ENCODE data around the gene POLR2B. TPM values are rescaled to one million over a fixed set of nuclear protein-coding genes. Genes with fewer than 3 reads are reported as not detected.

Gene POLR2B
- total RNA-seq, 1 experiment from 2014 or later, result 108 TPM

GRCh38 chr4:57074744-57075143 lies 96.0 kb downstream of the POLR2B start:
- Histone ChIP-seq H2BK15ac (ENCODE audit: low read depth, low read length) (no peak overlapping the region), H3T11ph (ENCODE audit: low read length) (no peak overlapping the region), H3K4ac (ENCODE audit: low read depth, low read length) (no peak overlapping the region), H3K14ac (ENCODE audit: insufficient read depth, low read length) (no peak overlapping the region), H3K4me2 (ENCODE audit: insufficient read depth, insufficient read length, low read length) (no peak overlapping the region), H3K79me2 (ENCODE audit: insufficient read depth, low read length) (no peaks in the 10 kb centered on the region), H2BK120ac (ENCODE audit: low read depth, low read length, poor library complexity, severe bottlenecking) (no peak overlapping the region), H2AK5ac (ENCODE audit: insufficient read length, low read length) (no peak overlapping the region), H3K18ac (ENCODE audit: insufficient read length, low read depth, low read length) (no peak overlapping the region), H3K9me3 (ENCODE audit: control insufficient read depth, low read depth, low read length) (no peaks in the 10 kb centered on the region), H2BK12ac (ENCODE audit: insufficient read length, low read depth, low read length) (no peak overlapping the region), H3K27me3 (ENCODE audit: insufficient read depth, low read length) (no peaks in the 10 kb centered on the region), H3K4me1 (ENCODE audit: insufficient read depth, low read length) (peaks cover 9% of the 10 kb centered on the region), H2AFZ (ENCODE audit: low read length) (no peak overlapping the region), H3K56ac (ENCODE audit: insufficient read length, low read depth, low read length) (no peak overlapping the region), H2BK20ac (ENCODE audit: low read depth, low read length, poor library complexity, severe bottlenecking) (no peak overlapping the region), H4K5ac (ENCODE audit: insufficient read length, low read depth, low read length) (no peak overlapping the region), H4K91ac (ENCODE audit: insufficient read length, low read depth, low read length) (no peak overlapping the region), H3K23me2 (ENCODE audit: insufficient read length, low read depth, low read length, poor library complexity, severe bottlenecking) (no peaks in the 10 kb centered on the region), H4K8ac (replicated peaks; ENCODE audit: insufficient read length, low read depth, low read length) (no peak overlapping the region), H3K23ac (ENCODE audit: insufficient read length, low read depth, low read length) (no peak overlapping the region), H2BK5ac (ENCODE audit: insufficient read length, low read length) (no peak overlapping the region), H3K79me1 (ENCODE audit: insufficient read depth, low read depth, low read length, poor library complexity, severe bottlenecking) (no peaks in the 10 kb centered on the region), H3K27ac (ENCODE audit: insufficient read length, low read depth, low read length) (no peak overlapping the region), H4K20me1 (ENCODE audit: control insufficient read depth, insufficient read depth, insufficient read length) (no peaks in the 10 kb centered on the region), H3K9ac (ENCODE audit: extremely low read depth, insufficient read length, low read length) (no peak overlapping the region)
- peaks cover 6% of the 10 kb centered on the region for H3K27me3 Mint-ChIP-seq (ENCODE audit: low read depth)
- no peaks in the 10 kb centered on the region; a peak in 1 of 5 replicates for H3K9me3 Mint-ChIP-seq
- H3K36me3 Mint-ChIP-seq (ENCODE audit: insufficient read depth in 1 of 3, low read depth in 3 of 3), result no peaks in the 10 kb centered on the region
- no peak overlapping the region for H3K27ac Mint-ChIP-seq
- H3K4me1 Mint-ChIP-seq, result peaks cover 27 to 33% of the 10 kb centered on the region in 2 experiments
- DNase-seq, result no peak
- no CpG with 5 or more reads among the region's 4 CpGs for WGBS (ENCODE audit: extremely low coverage, insufficient read length, low lambda C conversion rate)
- no peak for TF ChIP-seq CTCF (conservative IDR thresholded peaks at IDR 0.05)
- H3K4me3 Mint-ChIP-seq, result no peak overlapping the region

All from H9 (cell line).